Stomach (tissue), 9 donors: Measurements from ENCODE around the gene HABP4. TPM values are rescaled to one million over a fixed set of nuclear protein-coding genes. Genes with fewer than 3 reads are reported as not detected.

Experiments used
- DNase-seq, 2 donors: peaks; one replicate each; pipeline versions ENCODE4 v3.0.0 to v3.0.0-alpha.2; 2013 to 2019
- H3K27ac ChIP-seq, 5 donors: fragments of 200-600 bp in 4 of 5; sonication (generic) in 4 of 5; one replicate each; pipeline ENCODE4 v1.5.1; 2013 to 2019; ENCODE audit warnings: mild to moderate bottlenecking in 1 of 5, moderate library complexity in 1 of 5
- H3K27me3 ChIP-seq, 3 donors: fragments of 200-600 bp; sonication (generic); one replicate each; pipeline ENCODE4 v1.5.1; 2017 to 2019; ENCODE audit warnings: mixed run types in 1 of 3
- H3K36me3 ChIP-seq, 4 donors: fragments of 200-600 bp; sonication (generic); 1 replicate in 3 of 4; 2 replicates in 1 of 4; pipeline ENCODE4 v1.5.1; 2016 to 2019
- H3K4me1 ChIP-seq, 4 donors: fragments of 200-600 bp; sonication (generic); one replicate each; pipeline ENCODE4 v1.5.1; 2016 to 2019
- H3K4me3 ChIP-seq, 4 donors: fragments of 200-600 bp; sonication (generic) in 3 of 4; one replicate each; pipeline ENCODE4 v1.5.1; 2016 to 2019; ENCODE audit warnings: mild to moderate bottlenecking in 1 of 4
- H3K9me3 ChIP-seq, 4 donors: fragments of 200-600 bp; sonication (generic); one replicate each; pipeline ENCODE4 v1.5.1; 2016 to 2019
- EP300 ChIP-seq: sonication (generic); formaldehyde crosslinking; IDR thresholded peaks from one replicate; pipeline ENCODE4 v1.6.1; 2017; ENCODE audit warnings: antibody characterized with exemption
- POLR2A ChIP-seq, 4 donors: fragments of 450-650 bp; IDR thresholded peaks; one replicate each; pipeline ENCODE4 v1.6.1; 2016; ENCODE audit warnings: antibody characterized with exemption in 4 of 4, control low read depth in 2 of 4, mild to moderate bottlenecking in 1 of 4, moderate library complexity in 1 of 4
- POLR2AphosphoS5 ChIP-seq, 3 donors: sonication (generic); formaldehyde crosslinking; IDR thresholded peaks; one replicate each; pipeline ENCODE4 v1.6.1; 2016; ENCODE audit warnings: antibody characterized with exemption in 3 of 3
- WGBS, 5 donors: extraction: QIAGEN DNeasy Blood & Tissue Kit in 3 of 5; methylation state at CpG; one replicate each; pipeline versions ENCODE4 v1.1.5 to v1.1.7; 2013 to 2018; 5-methylcytosine and 5-hydroxymethylcytosine counted together
- intact Hi-C: fragments of 100-400 bp; cut with DNase I; formaldehyde crosslinking; loops from one replicate; pipeline ENCODE4 v1.15.1; 2023; ENCODE audit warnings: low total_unique reads
- polyA plus RNA-seq, 3 donors: library from polyadenylated mRNA; stranded (reverse); fragments of 200-250 nt; gene quantifications; one replicate each; pipeline ENCODE4 v1.2.3, GENCODE V29; 2013
- total RNA-seq, 5 donors: library from RNA; depleted of rRNA; stranded (reverse); fragments of >200 nt; gene quantifications; one replicate each; pipeline versions ENCODE4 v1.1.0 to v1.2.3, GENCODE V29; 2014 to 2016
- TF ChIP-seq, protein P1 (sequence below), 7 experiments: fragments of 450-650 bp in 4 of 7; fragments of 200-600 bp in 3 of 7; sonication (generic) in 3 of 7; IDR thresholded peaks; one replicate each; pipeline ENCODE4 v1.5.1; 2016 to 2019; ENCODE audit warnings: antibody characterized with exemption in 7 of 7, control low read depth in 2 of 7, mild to moderate bottlenecking in 1 of 7
- donor health status: healthy with polysubstance abuse.
- donor health status: Bipolar disorder and iron deficiency.
- donor health status: healthy.

Gene HABP4
- total and polyA plus RNA-seq, 8 donors, result 0.58 to 45.1 (median 9.9) TPM

DNA sequence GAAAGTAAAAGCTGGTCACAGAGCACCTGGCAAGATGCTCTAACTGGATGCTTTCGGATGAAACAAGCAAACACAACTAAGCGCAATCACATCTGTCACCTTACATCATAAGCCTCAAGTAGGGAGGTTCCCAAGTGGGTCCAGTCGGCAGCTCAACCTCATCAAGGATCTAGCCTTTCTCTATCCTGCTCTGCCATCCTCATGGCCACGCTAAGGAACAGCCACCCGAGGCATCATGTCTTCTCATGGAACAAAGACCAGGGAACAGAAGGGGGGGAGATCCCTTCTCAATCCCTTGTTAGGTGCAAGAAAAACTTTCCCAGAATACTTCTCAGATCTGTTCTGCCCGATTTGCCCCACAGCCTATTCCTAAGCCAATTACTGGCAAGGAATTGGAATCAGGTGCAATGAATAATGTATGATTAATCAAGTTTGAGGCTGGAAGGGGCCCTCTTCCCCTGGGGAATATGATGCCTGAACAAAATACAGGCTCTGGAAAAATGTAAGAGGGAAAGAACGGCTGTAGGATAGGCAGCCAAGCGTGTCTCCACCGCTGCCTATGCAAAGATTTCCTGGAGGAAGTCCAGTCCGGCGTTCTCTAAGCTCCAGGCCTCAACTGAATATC lies 1.3 kb upstream of the HABP4 start:
- TF ChIP-seq POLR2AphosphoS5 (IDR thresholded peaks at IDR 0.05) (no peak), POLR2A (IDR thresholded peaks at IDR 0.05) (no peak), EP300 (no peak)
- TF ChIP-seq, protein P1, sequence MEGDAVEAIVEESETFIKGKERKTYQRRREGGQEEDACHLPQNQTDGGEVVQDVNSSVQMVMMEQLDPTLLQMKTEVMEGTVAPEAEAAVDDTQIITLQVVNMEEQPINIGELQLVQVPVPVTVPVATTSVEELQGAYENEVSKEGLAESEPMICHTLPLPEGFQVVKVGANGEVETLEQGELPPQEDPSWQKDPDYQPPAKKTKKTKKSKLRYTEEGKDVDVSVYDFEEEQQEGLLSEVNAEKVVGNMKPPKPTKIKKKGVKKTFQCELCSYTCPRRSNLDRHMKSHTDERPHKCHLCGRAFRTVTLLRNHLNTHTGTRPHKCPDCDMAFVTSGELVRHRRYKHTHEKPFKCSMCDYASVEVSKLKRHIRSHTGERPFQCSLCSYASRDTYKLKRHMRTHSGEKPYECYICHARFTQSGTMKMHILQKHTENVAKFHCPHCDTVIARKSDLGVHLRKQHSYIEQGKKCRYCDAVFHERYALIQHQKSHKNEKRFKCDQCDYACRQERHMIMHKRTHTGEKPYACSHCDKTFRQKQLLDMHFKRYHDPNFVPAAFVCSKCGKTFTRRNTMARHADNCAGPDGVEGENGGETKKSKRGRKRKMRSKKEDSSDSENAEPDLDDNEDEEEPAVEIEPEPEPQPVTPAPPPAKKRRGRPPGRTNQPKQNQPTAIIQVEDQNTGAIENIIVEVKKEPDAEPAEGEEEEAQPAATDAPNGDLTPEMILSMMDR (IDR thresholded peaks at IDR 0.05), result no peak
- Histone ChIP-seq H3K9me3 (no peaks in the 10 kb centered on the region), H3K4me3 (no peak overlapping the region), H3K4me1 (peaks cover 5 to 33% (median 21%) of the 10 kb centered on the region in 4 donors), H3K36me3 (no peaks in the 10 kb centered on the region), H3K27ac (no peak overlapping the region), H3K27me3 (peaks cover 0 to 5% (median 0%) of the 10 kb centered on the region in 3 donors)
- no peak for DNase-seq
- WGBS, 5 donors, result 85 to 93% (median 90%) methylated on average over 11 of the region's 11 CpGs
- intact Hi-C loops, result no loop called here

DNA sequence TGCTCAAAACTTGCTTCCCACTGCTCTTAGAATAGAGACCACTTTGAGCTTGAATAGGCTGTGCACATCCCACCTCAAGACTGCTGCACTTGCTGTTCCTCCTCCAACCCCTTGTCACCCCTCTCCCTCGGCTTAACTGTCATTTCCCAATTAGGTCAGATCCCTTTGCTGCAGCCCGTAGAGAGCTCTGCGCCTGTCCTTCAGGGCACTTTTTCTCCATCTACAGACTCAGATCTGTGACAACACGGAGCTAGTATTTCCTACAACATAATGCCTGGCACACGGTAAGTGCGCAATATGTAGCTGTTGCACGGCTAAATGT lies 485 bp upstream of the HABP4 start:
- intact Hi-C loops, result no loop called here
- Histone ChIP-seq H3K4me1 (peaks cover 5 to 35% (median 21%) of the 10 kb centered on the region in 4 donors), H3K4me3 (peak overlapping the region; percentile 71 to 85 (median 74)), H3K36me3 (no peaks in the 10 kb centered on the region), H3K9me3 (no peaks in the 10 kb centered on the region), H3K27me3 (peaks cover 0 to 5% (median 0%) of the 10 kb centered on the region in 3 donors), H3K27ac (peak overlapping the region; percentile 49 to 93 (median 70))
- TF ChIP-seq, protein P1 (IDR thresholded peaks at IDR 0.05), result no peak
- TF ChIP-seq EP300, result no peak
- TF ChIP-seq POLR2A (IDR thresholded peaks at IDR 0.05), result no peak
- TF ChIP-seq POLR2AphosphoS5 (IDR thresholded peaks at IDR 0.05), result no peak
- DNase-seq, result no peak
- WGBS, 5 donors, result 0 to 3% (median 1%) methylated on average over 5 to 7 of the region's 7 CpGs

DNA sequence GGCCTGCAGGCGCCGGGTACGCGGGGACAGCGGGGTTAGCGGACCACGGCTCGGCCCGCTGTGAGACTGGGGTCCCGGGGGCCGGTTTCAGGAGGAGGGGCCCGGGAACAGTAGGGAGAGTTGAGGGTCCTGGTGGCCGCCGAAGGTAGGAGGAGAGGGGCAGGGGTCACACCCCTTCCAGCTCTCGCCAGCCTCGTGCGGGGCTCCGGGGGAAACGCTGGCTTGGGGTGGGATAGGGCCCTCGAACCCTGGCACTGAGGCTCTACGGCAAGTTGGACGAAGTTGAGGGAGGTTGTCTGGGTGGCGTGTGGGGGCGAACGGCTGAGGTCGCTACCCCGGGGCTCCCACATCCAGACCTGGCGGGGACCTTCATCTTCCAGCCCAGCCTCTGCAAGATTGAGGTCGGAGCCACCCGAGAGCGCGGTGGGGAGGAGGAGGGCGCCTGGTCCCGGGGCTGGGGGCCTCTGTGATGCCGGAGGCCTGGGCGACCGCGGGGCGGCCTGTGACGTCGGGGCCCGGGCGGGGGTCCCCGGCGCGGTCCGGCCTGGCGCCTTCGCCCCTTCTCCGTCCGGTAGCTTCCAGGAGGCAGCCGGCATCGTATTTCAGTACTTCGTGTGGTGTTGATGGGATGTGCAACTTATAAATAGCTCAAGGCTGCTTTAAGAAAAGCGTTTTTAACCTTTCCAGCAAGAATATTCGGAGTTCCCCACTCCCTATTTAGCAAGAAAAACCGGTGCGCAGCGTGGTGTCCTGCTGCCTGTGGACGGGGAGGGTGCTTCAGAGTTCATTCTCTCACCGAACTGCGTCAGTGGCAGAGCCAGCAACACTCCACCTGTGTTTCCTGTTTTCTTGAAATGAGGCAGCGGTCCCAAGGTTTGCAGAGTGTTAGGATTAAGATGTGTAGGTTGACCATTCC lies 902 bp downstream of the HABP4 start:
- no peaks in the 10 kb centered on the region for H3K36me3 ChIP-seq

DNA sequence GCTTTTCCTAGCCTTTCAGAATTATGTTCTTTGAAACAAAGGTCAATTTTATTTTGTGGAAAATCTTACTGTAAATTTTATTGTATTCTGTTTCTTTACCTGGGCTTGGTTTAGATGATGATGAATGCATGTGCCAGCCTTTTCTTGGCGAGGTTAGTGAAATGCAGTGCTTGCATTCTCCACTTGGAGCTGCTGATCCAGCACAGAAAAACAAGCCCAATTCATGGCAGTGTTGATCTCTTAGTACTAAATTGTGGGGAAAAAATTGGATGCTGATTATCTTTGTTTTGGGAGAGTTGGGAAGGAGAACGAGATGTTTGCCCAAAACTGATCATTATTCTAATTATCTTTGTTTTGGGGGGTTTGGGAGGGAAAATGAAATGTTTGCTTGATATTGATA lies 3.7 kb downstream of the HABP4 start:
- peaks cover 0 to 1% (median 0%) of the 10 kb centered on the region in 3 donors for H3K27me3 ChIP-seq
- H3K9me3 ChIP-seq, result no peaks in the 10 kb centered on the region
- H3K27ac ChIP-seq, result no peak overlapping the region
- intact Hi-C loops, result no loop called here
- TF ChIP-seq POLR2A (IDR thresholded peaks at IDR 0.05) (no peak), POLR2AphosphoS5 (IDR thresholded peaks at IDR 0.05) (no peak), EP300 (no peak)
- TF ChIP-seq, protein P1 (IDR thresholded peaks at IDR 0.05), result peak in 5 of 7 experiments; percentile 13 to 45 (median 31)
- WGBS, 5 donors, result 29 to 49% (median 43%) methylated on average over 2 of the region's 2 CpGs
- H3K4me1 ChIP-seq, result peaks cover 5 to 35% (median 21%) of the 10 kb centered on the region in 4 donors
- no peak overlapping the region for H3K4me3 ChIP-seq
- H3K36me3 ChIP-seq, result peaks cover 0 to 5% (median 2%) of the 10 kb centered on the region in 4 donors
- peak in 1 of 2 donors; percentile 67 for DNase-seq

More for the DNA sequence above, 902 bp downstream of the HABP4 start:
- 1 to 4% (median 2%) methylated on average over 40 to 63 of the region's 63 CpGs for WGBS, 5 donors
- H3K27me3 ChIP-seq, result peaks cover 0 to 5% (median 0%) of the 10 kb centered on the region in 3 donors
- intact Hi-C loops, result no loop called here
- DNase-seq, result peak; percentile 32 to 71
- H3K27ac ChIP-seq, result peak overlapping the region; percentile 79 to 93 (median 90)
- TF ChIP-seq, protein P1 (IDR thresholded peaks at IDR 0.05), result no peak
- no peak for TF ChIP-seq EP300
- TF ChIP-seq POLR2AphosphoS5 (IDR thresholded peaks at IDR 0.05), result no peak
- TF ChIP-seq POLR2A (IDR thresholded peaks at IDR 0.05), result no peak
- peaks cover 5 to 35% (median 21%) of the 10 kb centered on the region in 4 donors for H3K4me1 ChIP-seq
- H3K9me3 ChIP-seq, result no peaks in the 10 kb centered on the region
- peak overlapping the region; percentile 71 to 85 (median 74) for H3K4me3 ChIP-seq
